HG03571 (cell line): ENCODE results near the gene TMEM35B.
"Not testable (repeated sequence)": the region's sequence is repeated elsewhere in the genome, so short reads cannot be mapped to it uniquely, and the experiment has no call there.

Experiments used
- ATAC-seq: cut with Tn5 transposase; IDR thresholded peaks from one replicate; pipeline ENCODE4 v1.9.1; 2021; ENCODE audit not compliant: unreplicated experiment

The TMEM35B gene

DNA sequence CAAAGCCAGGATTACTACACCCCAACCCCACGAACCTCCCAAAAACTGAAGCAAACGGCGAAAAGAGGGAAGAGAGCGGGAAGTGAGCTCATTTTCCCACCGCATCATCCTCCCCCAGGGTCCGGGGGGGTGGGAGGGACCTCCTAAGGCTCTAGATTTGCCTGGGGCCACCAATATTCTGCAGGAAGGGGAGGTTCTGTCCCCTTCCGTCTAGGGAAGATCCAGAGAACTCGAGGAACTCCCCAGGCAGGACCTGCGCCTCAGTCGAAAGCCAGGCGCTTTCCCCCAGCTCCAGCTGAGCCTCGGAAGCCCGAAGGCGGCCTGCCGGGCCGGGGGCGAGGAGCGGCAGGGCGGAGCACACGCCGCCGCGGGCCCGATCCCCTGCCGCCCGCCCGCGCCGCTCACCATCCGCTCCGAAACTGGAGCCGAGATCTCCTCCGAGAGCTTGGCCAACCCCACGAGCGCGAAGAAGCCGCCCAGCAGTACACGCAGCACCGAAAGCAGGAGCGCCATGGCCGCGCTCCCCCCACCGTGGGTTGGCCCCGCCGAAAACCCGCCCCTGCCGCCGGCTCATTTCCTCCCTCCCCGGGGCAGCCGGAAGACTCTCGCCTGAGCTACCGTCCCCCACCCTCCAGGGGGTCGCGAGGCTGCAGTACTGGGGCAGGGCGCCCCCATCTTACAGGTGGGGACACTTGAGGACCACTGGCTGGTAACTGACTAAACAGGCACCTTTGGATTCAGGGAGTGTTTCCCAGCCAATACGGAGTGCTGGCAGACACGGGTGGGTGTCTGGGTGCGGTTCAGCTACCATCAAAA is at the start of gene TMEM35B:
Gene TMEM35B (minus strand): TSS at position 555 of the 816 bp plus-strand sequence. CDS start 42 bp downstream, at position 513.
- ATAC-seq: peak; percentile 71

DNA sequence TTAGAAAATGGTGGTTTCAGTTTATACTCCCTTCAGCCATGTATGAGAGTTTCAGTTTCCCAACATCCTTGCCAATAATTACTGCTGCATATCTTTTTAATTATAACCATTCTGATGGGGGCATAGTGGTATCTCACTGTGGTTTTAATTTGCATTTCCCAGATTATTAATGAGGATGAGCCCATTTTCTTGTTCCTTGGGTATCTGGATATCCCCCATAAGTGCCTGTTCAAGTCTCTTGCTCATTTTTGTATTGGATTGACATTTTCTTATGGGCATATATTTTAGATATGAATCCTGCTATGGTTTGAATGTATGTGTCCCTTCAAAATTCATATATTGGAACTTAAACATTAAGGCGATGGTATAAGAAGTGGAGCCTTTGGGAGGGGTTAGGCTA is 48.2 kb upstream of the TMEM35B start:
- no peak for ATAC-seq

DNA sequence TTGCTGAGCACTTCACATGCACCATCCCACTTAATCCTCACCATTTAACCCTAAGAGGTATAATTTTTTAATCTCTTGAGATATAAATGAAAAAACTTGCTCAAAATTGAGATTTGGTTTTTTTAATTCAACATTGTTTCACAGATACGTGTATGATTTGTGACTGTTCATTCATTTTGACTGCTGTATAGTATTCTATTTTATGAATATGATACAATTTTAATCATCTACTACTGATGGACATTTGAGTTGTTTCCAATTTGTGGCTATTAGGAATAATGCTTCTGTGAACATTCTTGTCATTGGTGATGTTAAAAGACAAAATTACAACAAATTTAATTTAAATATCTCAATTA is 47.2 kb upstream of the TMEM35B start:
- no peak for ATAC-seq

DNA sequence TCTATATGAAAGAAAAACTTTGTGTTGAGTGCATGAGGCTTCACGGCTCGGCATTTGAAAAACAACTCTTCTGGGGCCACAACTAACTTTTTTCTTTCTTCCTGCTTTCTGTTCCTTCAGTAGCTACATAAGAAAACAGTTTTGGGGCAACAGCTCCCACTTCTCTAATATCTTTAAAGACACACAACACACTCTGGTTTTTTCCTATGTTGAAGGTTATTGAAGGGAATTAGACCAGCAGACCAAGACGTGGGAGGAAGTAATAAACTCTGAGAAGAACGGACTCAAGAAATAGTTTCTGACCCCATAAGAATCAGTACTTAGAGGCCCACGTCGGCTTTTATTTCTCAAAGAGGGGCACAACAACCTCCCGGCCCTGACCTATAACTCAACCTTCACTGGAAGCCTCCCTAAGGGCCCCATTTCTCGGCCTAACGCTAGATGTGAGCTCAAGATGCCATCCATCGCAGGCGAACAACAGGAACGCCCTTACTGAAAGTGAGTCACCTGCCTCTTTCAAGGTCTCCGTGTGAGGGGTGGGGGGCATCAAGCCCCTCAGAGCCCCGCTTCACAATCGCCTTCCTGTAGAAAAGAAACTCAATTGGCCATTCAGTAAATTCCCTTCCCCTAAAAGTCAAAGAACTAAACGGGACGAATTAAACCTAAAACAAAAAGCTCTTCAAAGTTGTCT is 45.8 kb upstream of the TMEM35B start:
- no peak for ATAC-seq

DNA sequence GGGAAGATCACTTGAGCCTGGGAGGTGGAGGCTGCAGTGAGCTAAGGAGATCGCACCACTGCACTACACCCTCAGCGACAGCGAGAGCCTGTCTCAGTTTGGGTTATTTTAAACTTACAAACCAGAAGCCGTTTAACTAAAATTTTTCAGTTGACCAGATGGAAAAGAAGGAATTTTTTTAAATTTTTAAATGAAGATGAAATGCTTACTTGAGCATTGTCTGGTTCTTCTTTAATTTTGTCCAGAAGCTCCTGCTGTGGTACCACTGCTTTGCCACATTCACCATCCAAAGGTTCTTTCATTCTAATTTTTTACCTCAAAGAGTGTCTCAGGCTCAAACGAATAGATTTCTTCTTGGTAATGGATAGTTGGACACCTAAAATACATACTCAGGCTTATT is 45.2 kb upstream of the TMEM35B start:
- no peak for ATAC-seq

DNA sequence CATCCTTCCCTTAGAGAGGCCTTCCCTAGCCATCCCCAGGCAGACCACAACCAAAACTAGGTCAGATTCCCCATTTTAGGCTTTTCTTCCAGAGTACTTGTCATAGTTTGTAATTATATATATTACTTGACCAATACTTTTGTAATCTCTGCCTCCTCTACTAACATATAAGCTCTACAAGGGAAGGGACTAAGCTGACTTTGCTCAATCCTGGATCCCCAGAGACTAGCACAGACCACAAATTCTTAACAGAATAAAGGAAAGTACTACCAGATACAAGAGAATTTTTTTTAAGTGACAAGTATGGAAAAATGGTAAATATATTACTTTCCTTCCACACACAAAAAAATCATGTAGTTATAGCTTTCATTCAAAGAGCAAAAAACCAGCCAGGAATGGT is 44.6 kb upstream of the TMEM35B start:
- ATAC-seq: no peak

DNA sequence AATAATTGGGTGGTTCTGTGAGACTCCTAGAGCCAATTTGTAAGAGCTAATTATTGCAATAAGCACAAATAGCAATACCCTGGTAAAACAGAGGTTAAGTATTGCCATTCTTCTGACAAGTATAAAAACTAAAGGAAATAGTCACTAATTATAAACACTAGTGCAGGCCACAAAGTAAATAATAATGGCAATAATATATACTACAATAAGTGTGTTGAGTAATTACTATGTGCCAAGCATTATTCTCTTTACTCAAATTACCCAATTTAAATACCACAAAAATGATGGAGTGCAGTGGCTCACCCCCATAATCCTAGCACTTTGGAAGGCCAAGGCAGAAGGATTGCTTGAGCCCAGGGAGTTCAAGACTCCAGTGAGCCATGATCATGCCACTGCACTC is 31.3 kb upstream of the TMEM35B start:
- ATAC-seq: no peak

DNA sequence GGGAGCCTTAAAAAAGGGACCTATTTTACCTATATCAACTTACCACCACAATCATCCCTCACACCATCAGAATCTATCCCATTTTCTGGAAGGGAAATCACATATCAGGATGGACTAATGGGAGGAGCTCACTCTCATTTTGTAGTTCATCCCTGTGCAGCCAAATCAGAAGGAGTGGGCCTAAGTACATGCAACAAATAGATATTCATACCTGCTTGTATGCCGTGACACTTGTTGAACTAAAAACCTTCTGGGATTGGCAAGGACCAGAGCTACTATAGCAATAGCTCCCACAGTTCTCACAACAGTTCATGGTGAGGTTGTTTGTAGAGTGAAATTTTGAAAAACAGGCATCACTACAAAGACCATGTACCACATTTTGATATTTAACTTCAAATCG is 29.3 kb upstream of the TMEM35B start:
- no peak for ATAC-seq

DNA sequence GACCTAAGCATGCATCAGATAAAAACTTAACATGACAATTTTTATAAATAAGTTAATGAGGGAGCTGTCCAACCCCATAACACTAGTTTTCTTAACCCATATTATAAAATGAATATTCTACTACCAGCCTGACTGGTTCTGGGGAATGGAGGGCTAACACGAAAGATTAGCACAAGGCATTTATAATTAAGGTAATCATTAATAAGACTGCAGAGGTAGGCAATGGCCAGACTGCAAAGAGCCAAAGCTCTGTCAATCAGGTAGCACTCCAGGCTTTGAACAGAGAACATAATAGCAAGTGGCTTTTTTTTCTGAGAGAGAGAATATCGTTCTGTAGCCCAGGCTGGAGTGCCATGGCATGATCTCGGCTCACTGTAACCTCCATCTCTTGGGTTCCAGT is 20.6 kb upstream of the TMEM35B start:
- ATAC-seq: no peak

DNA sequence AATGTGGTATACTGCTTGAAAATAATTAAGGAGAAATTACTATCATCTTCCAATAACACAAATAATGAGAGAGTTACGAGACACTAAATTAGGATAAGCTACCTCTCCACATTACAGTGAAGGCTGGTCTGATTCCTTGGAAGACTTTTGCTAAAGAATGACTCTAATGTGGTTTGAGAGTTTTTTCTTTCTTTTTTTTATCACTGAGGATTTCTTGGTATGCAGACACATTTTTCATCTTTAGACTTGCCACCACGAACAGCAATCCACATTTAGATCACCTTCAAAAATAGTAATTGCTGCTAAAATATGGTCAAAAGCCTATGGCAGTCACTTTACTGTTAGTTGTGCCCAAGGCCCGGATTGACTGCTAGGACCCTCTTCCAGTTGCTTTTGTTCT is 16.6 kb upstream of the TMEM35B start:
- ATAC-seq: no peak

DNA sequence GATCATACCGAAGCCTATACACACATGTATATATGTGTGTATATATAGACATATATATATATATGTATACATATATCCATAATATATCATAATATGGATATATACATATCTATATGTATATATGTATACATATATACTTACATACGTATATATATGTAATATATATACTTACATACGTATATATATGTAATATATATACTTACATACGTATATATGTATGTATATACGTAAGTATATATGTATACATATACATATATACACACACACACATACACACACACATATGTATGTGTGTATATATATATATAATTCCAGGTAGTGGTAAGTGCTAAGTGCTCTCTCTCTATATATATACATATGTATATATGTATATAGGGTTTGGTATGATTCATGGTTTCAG is 9.7 kb upstream of the TMEM35B start:
- ATAC-seq: no peak

DNA sequence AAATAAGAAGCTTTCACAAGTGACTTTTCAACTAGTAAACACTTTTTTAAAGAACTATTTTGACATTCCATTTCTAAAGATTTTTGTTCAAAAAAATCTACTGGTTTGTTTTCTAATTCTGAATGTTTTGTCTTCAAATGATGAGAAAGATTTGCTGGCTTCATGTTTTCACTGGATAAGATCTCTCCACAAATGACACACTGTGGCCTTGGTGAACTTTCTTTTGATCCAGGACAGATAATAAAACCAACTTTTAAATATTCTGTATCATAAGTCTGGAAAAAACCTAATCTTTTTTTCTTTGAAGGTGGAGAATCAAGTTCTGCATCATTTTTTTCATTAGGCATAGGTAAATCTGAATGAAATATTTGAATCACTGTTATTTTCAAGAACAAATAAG is 3.4 kb upstream of the TMEM35B start:
- no peak for ATAC-seq

DNA sequence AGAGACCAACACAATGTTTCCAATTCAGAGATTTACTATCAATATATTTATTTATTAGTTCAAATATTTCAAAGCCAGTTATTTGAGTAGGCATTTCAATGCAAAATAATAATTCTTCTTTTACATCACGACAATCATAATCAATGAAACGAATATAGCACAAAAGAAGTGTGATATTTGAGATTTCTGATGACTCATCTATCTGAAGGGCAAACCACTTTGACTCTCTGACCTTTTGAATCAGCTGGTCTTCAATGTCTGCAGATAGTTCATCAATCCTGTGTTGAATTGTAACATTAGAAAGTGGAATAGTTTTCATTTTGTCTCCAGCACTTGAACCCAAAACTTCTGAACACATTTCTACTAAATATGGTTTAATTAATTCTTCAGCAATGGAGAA is 3.0 kb upstream of the TMEM35B start:
- no peak for ATAC-seq

DNA sequence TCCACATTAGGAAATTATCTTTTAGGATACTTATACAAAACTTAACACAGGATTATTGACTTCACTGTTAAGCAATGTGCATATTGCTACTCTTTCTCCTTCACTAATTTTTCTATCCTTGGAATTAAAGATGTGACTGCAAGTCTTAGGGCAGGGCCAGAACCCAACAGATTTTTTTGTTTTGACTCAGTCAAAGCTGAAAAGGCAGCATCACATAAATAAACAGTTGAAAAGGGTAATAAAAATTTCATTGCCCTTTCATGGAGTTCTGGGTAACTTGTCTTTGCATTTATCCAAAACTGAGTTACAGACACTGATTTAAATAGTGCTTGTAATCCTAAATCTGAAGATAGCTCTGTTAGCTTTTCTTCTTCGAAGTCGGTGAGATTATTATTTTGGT is 1.9 kb upstream of the TMEM35B start:
- no peak for ATAC-seq

DNA sequence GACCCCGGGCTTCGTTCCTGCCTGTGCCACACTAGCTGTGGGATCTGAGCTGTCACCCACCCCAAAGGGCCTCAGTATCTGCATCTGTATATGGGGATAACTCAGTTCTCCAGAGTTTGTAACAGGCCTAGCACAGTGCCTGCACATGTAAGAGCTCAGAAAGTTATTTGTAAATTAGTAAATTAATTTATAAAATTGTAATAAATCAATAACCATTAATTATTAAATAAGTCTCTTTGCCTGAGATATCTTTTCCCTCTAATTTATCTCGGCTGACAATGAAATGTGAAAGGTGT is 410 bp upstream of the TMEM35B start:
- ATAC-seq: not testable (repeated sequence)

DNA sequence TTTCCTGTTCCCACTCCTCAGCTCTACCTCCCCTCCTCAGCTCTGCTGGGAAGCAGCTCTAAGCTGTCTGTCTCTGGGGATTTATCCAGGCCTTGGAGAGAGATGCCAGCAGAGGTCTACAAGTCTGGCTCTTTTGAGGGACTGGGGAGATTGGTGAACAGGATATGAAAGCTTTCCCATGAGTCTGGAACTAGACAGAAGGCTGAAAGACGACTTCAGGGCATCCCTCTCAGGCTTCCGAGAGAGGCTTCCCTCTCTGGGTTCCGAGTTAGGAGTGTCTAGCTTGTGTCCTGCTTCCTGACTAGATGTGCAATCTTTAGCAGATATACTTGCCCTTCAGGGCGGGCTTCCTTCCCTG is 733 bp downstream of the TMEM35B start:
- no peak for ATAC-seq

DNA sequence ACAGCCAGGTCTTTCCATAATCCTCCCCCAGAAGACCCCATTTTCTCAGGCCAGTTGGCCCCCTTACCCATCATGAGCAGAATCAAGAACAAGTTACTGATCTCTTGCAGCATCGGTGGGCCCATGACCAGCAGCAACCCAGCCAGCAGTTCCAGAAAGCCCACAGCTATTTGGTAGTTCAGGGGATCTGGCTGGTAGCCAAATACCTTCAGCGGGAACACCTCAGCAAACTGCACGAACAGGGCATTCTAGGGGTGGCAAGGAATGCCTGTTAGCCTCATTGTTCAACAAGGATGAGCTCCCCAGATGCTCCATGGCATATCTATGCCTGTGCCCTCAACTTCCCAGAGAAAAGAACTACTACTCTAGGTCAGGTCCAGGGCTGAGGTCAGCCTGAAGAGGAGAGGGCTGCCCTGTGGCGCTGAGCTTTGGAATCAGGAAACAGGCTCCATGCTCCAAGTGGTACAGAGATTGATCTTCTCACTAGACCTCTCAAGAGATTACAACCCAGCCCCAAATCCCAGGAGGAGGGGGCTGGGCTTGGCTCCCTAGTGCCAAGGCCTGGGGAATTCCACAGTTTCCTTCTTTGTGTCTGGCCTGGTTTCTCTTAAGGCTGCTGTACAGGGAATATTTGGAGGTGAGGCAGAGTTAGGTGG is 1.3 kb downstream of the TMEM35B start:
- ATAC-seq: no peak

DNA sequence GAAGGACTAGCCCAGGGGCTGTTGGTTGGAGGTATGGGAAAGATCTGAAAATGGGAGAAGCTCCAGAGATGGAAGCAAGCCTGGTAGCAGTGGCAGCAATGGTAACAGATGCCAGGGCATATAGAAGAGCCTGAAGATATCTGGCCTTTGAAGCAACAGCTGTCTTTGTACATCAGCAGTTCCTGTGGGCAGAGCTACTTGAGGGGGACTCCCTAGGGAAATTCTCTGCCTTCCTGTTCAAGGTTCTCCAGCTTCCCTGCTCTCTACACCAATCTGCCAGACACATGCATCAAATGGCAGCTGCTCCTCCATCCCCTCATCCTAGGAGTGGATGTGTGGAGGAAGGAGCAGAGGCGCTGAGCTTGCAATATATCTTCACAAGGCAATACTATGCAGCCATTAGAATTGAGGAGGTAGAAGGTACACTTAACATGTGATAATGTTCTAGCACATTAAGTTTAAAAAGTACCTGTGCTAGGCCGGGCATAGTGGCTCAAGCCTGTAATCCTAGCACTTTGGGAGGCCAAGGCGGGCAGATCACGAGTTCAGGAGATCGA is 2.2 kb downstream of the TMEM35B start:
- ATAC-seq: no peak

DNA sequence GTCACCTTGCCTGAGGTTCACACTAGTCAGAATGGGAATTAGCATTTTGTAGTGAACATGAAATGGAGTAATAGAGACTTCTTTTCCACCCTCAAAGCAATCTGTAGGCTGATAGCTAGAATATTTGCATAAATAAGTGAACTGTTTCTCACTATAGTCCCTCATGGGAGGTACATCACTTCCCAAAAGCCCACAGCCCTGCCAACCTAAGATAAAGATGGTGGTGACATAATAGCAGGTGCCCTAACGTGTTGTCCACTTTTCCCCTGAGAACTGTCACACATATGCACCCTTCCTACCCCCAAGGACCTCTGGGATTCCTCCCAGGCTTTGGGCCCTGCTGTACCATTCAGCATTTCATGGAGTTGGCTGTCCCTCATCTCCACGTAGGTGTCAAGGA is 4.4 kb downstream of the TMEM35B start:
- no peak for ATAC-seq

DNA sequence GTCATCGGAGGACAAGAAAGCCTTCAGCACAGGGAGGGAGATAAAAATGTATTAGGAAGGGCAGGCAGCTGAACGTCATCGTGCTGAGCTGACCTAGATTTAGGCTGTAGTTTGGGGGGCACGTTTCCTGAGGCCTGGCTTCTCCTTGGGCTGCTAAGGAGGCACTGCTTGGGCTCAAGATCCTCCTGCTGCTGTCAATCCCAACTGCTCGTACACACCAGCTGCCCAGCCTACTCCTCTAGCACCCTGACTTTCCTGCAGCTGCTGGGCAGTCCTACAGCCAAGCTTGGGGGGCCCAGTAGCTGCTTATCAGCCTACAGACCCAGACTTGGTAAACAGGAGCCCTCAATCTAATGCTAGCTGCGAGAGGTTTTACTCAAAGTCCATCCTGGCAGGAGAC is 6.2 kb downstream of the TMEM35B start:
- no peak for ATAC-seq

DNA sequence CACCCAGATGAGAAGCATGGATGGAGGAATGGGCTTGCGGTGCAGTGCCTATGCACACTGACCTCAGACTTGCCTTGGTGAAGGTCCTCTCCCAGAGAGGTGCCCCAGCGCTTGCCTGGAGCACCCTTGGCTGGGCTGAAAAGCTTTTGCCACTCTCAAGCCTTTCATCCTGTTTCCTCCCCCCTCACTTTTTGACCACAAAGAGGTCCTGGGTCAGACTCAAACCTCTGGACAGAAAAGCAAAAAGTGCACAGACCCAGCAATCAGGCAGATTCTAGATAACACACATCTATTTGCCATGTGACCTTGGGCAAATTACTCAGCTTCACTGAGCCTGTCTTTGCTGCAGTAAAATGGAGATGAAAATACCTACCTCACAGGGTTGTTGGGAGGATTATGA is 7.3 kb downstream of the TMEM35B start:
- ATAC-seq: no peak

DNA sequence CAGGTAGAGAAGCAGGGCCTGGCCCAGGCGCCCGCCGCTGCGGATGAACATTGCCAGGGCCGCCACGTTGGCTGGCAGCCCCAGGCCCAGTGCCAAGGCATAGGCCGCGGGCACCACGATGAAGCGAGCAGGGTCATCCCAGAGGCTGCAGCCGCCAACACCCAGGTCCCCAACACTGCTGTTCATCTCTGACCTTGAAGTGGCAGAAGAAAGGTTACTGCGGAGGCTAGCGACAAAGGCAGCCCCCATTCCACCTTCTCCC is 8.0 kb downstream of the TMEM35B start:
- no peak for ATAC-seq
